Ishikawa (cell line): Measurements from ENCODE around the gene NUP188.

ENCODE experiments used
- CEBPB ChIP-seq: IDR thresholded peaks from 2 replicates; pipeline ENCODE4 v1.6.1; 2012
- CREB1 ChIP-seq: IDR thresholded peaks from 2 replicates; pipeline ENCODE4 v1.6.1; 2012; ENCODE audit warnings: low read depth
- EGR1 ChIP-seq: IDR thresholded peaks from 2 replicates; pipeline ENCODE4 v1.6.1; 2012
- EP300 ChIP-seq: IDR thresholded peaks from 2 replicates; pipeline ENCODE4 v1.6.1; 2012; ENCODE audit warnings: borderline replicate concordance
- FOXM1 ChIP-seq: IDR thresholded peaks from 2 replicates; pipeline ENCODE4 v1.6.1; 2012; ENCODE audit warnings: low read depth, borderline replicate concordance
- NFIC ChIP-seq: IDR thresholded peaks from 2 replicates; pipeline ENCODE4 v1.6.1; 2012
- RAD21 ChIP-seq: IDR thresholded peaks from 2 replicates; pipeline ENCODE4 v1.6.1; 2012; ENCODE audit warnings: low read depth
- REST ChIP-seq: IDR thresholded peaks from 2 replicates; pipeline ENCODE4 v1.6.1; 2012; ENCODE audit warnings: low read depth, mild to moderate bottlenecking
- TAF1 ChIP-seq: IDR thresholded peaks from 2 replicates; pipeline ENCODE4 v1.6.1; 2012; ENCODE audit warnings: low read depth, mild to moderate bottlenecking
- TCF12 ChIP-seq: IDR thresholded peaks from 2 replicates; pipeline ENCODE4 v1.6.1; 2012; ENCODE audit warnings: low read depth
- TEAD4 ChIP-seq: IDR thresholded peaks from 2 replicates; pipeline ENCODE4 v1.6.1; 2012
- YY1 ChIP-seq: IDR thresholded peaks from 2 replicates; pipeline ENCODE4 v1.6.1; 2012; ENCODE audit warnings: low read depth
- ZBTB7A ChIP-seq: IDR thresholded peaks from 2 replicates; pipeline ENCODE4 v1.6.1; 2012; ENCODE audit warnings: low read depth
- TF ChIP-seq, protein P1 (sequence below): IDR thresholded peaks from 2 replicates; pipeline ENCODE4 v1.6.1; 2012
- TF ChIP-seq, protein P2 (sequence below): IDR thresholded peaks from 2 replicates; pipeline ENCODE4 v1.6.1; 2012

The NUP188 gene

DNA sequence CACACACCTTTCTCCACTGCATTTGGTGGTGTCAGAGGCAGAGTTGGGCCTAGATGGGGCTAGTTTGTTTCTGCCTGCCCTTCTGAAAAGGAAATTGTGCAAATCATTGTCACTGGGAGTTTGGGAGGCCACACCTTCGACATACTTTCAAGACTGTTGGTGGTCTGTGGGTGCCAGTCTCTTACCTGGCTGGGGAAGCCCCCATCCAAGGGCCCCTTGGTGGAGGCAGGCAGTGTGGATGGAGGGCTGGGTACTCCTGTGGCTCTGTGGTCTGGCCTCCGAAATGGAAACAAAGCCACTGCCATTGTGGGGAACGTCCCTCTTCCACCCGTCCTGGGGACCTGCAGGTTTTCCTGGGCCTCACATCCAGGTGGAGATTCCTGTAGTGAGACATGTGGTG is 37.6 kb upstream of the NUP188 start:
- no peak for TF ChIP-seq NFIC
- TF ChIP-seq, protein P1, sequence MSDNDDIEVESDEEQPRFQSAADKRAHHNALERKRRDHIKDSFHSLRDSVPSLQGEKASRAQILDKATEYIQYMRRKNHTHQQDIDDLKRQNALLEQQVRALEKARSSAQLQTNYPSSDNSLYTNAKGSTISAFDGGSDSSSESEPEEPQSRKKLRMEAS = no peak
- TF ChIP-seq TEAD4 = no peak
- TF ChIP-seq, protein P2, sequence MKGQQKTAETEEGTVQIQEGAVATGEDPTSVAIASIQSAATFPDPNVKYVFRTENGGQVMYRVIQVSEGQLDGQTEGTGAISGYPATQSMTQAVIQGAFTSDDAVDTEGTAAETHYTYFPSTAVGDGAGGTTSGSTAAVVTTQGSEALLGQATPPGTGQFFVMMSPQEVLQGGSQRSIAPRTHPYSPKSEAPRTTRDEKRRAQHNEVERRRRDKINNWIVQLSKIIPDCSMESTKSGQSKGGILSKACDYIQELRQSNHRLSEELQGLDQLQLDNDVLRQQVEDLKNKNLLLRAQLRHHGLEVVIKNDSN = no peak
- TF ChIP-seq TAF1 = no peak
- TF ChIP-seq ZBTB7A = no peak
- no peak for TF ChIP-seq YY1
- no peak for TF ChIP-seq CEBPB
- TF ChIP-seq TCF12 = no peak
- TF ChIP-seq CREB1 = no peak
- no peak for TF ChIP-seq EP300
- no peak for TF ChIP-seq REST
- TF ChIP-seq RAD21 = no peak
- no peak for TF ChIP-seq FOXM1

- no peak for TF ChIP-seq TAF1
- TF ChIP-seq, protein P2 = no peak
- TF ChIP-seq REST = no peak
- TF ChIP-seq EP300 = no peak
- no peak for TF ChIP-seq YY1
- TF ChIP-seq RAD21 = no peak
- TF ChIP-seq TCF12 = no peak
- TF ChIP-seq CEBPB = no peak
- TF ChIP-seq ZBTB7A = no peak
- TF ChIP-seq FOXM1 = no peak
- TF ChIP-seq, protein P1 = no peak
- TF ChIP-seq CREB1 = no peak
- no peak for TF ChIP-seq TEAD4
- no peak for TF ChIP-seq NFIC
- no peak for TF ChIP-seq EGR1
Measured at GRCh38 chr9:128910906-128911305, 36.6 kb upstream of the NUP188 start.

- TF ChIP-seq TAF1 = no peak
- TF ChIP-seq EP300 = peak; percentile 24; the same call in 1 of the 2 replicates
- TF ChIP-seq, protein P1 = peak; percentile 55; the same call in 1 of the 2 replicates
- no peak for TF ChIP-seq REST
- no peak for TF ChIP-seq TEAD4
Measured at GRCh38 chr9:128911529-128912035, 35.9 kb upstream of the NUP188 start.

- TF ChIP-seq CEBPB (no peak), TEAD4 (peak; percentile 53)
Measured at GRCh38 chr9:128912270-128912853, 35.1 kb upstream of the NUP188 start.
